Stimulated activated CD8-positive, alpha-beta memory T cell treated with anti-CD3 and anti-CD28 coated beads, Interleukin-15, amount 100 ng/mL, for 1 hour (primary cell): Measurements from ENCODE around the gene TP53I11.

Experiments used
- DNase-seq: peaks from one replicate; pipeline ENCODE4 v3.0.0-alpha.2; 2020; ENCODE audit warnings: low read depth

The TP53I11 gene

GRCh38 chr11:44978961-44979331, 28.3 kb upstream of the TP53I11 start:
- no peak for DNase-seq

GRCh38 chr11:44978274-44978960, 27.7 kb upstream of the TP53I11 start:
- no peak for DNase-seq

DNA sequence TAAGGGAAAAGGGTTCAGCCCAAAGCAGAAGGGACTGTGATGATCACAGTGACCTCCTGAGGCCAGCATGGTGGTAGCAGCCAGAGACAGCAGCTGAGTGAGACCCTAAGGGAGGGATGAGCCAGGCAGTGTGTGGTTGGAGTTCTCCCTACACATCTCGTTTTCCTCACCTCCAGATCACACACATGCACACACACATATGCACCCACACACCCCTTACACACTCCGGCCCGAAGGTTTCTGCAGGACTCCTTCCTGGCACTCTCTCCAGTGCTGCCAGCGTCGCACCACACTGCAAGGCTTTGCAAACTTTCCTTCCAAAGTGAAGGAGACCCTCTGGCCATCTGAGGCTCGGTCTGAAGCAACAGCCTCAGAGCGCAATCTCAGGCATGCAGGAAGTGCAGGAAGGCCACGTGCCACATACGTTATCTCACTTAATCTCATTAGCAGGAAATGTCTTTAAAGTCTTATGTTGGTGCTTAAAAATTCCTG, 26.9 kb upstream of the TP53I11 start:
- DNase-seq: no peak

DNA sequence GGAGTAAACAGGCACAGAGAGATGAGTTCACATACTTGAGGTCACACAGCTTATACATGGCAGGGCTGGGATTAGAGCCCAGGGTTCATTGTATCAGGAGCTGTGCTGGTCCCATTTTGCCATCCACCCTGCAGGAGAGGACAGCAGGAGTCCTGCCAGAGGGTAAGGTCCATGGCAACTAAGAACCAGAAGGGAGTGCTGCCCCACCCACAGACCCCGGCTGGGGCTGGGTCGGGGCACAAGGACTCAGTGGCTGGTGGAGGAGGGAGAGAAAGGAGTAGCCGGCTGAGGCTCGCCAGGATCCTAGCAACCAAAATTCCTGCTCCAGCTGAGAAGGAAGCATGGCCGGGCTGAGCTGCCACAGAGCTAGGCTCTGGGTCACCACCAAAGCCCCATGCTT, 25.9 kb upstream of the TP53I11 start:
- DNase-seq: no peak

DNA sequence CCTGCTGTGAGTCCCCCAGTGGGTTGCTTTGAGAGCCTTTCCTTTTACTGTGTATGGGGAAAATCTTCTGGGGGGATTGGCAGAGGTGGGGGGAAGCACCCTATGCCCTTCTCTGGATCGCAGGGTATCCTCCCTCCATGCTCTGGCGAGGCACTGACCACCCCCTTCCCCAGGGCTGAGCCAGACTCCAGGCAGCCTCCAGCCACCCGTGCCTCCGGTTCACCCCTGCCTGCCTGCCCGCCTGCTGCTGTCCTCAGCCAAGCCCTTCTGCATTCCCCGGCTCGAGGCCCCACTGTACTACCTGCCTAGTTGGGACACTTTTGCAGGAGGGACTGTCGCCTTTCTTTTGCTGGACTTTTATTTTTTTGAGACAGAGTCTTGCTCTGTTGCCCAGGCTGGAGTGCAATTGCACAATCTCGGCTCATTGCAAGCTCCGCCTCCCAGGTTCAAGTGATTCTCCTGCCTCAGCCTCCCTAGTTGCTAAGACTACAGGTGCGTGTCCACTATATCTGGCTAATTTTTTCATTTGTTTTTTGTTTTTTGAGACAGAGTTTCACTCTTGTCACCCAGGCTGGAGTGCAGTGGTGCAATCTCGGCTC, 23.8 kb upstream of the TP53I11 start:
- no peak for DNase-seq

- no peak for DNase-seq
These were observed 23.1 kb upstream of the TP53I11 start for GRCh38 chr11:44973632-44974401.

- DNase-seq: no peak
These were observed 22.2 kb upstream of the TP53I11 start for GRCh38 chr11:44972746-44973435.

DNA sequence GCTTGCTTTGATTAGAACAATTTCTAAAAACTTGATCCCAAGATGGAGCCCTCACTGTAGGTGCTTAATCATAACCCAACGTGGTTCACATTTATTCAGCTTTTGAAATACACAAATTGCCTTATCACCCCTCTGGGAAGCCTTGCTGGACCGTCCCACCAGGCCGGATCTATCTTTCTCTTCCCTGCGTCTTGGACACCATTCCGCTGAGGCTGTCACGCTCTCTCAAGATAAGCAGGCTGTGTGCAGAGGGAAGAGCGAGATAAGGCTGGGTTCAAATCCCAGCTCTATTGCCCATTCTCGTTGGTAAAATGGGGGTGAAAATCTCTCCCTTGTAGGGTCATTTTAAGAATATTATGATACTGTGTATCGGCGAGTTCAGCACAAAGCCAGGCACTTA, 20.5 kb upstream of the TP53I11 start:
- no peak for DNase-seq

DNA sequence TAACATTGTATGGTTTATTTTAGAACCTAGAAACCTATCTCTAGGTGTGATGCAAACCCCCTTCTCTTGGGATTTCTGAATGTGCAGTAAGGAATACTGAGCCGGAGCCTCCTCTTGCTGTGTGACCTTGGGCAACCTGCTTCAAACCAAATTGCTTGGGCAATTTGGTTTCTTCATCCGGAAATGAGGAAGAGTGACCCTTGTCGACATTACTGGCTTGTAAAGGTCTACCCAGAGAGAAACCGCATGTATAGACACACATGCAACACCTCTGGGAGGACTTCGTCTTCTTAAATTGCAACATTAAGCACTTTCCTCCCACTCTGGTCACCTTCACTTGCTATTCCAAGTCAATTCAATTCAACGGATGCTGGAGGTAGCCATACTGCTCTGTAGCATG, 19.6 kb upstream of the TP53I11 start:
- no peak for DNase-seq

DNA sequence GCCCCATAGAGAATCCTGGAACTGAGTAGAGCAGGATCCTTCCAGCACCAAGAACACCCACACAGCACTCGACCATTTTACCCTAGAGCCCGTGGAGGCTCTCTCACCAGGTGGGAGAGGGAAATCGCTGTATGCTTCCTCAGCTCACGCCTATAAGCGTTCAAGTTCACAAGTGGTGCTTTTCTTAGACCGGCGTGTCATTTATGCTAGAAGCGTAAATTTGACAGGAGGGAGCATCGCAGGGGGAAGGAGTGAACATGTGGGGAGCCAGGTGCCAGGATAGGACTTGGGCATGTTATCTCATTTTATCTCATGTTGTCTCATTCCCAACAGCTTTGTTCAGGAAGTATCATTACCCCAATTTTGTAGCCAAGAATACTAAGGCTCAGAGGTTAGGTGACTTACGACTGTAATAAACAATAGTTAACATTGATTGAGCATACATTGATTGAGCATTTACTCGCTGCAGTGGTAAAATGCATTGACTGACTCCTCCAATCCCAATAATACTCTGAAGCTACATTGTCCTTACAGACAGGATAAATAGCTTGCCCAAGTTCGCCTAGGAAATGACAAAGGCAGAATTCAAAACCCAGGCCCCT, 19.1 kb upstream of the TP53I11 start:
- DNase-seq: no peak

DNA sequence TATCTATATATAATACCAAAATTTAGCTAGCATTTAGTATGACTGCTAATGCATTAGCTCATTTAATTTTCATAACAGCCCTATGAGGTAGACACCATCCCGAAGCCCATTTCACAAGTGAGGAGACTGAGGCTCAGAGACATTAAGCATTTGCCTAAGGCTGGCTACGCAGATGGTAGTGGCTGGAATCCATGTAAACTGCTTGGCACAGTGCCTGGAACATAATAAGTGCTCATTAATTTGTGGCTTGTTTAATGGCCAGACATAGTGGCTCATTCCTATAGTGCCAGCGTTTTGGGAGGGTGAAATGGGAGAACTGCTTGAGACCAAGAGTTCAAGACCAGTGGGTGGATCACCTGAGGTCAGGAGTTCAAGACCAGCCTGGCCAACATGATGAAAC, 17.8 kb upstream of the TP53I11 start:
- DNase-seq: no peak

DNA sequence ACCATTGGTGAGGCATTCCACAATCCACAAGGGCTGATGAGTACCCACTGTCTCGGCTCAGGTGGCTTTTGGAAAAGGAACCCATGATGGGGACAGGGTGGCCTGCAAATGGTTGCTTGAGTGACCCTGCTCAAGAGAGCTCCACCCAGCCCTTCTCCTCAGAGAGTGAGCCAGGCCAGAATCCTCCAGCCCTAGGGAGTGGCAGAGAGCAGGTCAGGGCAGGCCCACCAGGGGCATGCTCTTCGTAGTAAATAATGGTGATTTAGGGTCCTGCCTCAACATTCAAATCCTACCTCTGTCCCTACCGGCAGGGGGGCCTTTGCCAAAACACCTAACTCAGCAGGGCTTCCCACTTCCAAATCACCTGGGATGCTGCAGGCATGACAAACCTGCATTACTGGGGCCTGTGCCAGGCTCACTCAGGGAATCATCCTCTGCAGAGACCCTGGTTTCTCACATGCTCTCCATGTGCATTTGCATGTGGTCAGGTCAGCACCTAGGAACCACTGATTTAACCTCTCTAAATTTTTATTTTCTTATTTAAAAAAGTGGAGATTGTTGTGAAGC, 17.3 kb upstream of the TP53I11 start:
- no peak for DNase-seq

- no peak for DNase-seq
These were observed 16.0 kb upstream of the TP53I11 start for GRCh38 chr11:44966694-44967093.

- DNase-seq: no peak
These were observed 14.0 kb upstream of the TP53I11 start for GRCh38 chr11:44964526-44965209.

DNA sequence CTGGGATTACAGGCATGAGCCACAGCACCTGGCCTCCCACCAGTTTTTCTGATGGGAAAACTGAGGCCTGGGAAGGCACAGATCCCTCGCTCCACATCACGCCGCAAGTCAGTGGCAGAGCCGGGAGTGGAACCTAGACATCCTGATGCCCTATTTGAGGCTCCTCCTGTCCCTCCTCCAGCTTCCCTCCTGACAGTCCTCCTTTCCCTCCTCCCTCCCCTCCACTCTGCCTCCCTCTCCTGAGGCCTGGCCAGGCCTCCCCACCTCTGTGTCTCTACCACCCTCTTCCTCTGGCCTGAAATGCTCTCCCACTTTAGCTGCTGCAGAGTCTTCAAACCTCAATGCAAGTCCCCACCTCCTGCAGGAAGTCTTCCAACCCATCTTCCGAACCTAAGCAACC, 13.3 kb upstream of the TP53I11 start:
- DNase-seq: no peak

DNA sequence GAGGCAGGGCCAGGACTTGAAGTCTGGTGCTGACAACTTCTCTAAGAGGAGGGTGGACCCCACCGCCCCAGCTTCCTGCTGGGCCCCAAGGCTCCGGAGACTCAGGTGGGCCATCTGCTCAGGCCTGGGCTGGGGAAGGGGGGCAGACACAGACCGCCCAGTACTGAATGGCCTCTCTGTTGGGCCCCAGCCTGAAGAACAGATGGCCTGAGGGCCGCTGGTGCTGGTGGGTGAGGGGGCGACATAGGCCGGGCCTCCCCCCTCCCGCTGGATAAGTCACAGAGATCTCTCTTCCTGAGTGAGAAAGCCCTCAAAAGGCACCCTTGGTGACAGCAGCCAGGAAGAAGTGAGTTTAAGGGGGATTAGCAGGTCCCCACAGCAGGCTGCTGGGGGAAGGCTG, 12.5 kb upstream of the TP53I11 start:
- DNase-seq: no peak

DNA sequence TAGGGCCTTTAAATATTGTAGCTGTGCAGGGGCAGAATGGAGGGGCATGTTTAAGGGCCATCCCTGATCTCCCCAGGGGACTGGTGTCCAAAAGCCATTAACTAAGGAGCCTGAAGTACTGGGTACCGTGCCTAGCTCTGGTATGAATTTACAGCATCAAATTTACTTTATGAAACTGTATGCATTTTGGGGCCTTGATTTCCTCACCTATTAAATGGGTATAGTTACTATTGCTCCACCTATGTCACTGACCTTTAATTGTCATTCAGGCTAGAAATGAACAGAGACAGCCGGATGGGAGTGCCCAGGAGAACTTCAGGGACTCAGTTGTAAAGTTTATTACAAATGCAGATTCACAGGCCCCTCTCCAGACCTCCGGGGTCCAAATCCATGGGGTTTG, 11.8 kb upstream of the TP53I11 start:
- no peak for DNase-seq

DNA sequence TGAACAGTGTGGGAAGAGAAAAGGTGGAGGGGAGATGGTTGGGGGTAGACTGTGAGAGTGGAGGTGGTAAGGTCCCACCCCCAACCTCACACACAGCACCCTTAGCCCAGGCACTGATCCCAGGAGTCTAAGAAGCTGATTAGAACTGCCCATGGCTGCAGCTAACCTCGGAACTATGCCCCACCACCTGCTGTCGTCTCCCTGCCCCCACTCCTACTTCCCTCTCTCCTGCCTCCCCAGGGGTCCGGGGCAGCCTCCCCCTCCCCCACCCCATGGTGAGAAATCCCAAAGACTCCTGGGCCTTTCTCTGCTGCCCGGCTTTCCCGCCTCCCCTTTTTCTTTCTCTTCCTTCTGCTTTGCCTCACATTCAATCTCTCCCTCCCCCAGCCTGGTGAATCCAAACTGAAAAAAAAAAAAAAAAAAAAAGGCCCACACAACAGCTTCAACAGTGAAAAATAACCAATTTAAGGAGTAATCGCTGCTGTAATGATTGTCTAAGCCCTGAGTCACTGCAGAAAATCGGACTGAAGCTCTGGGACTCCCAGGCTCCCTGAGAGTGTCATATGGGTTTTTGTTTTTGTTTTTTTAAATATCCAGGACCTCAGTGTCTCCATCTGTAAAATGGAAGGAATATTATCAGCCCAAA, 9.6 kb upstream of the TP53I11 start:
- DNase-seq: no peak

DNA sequence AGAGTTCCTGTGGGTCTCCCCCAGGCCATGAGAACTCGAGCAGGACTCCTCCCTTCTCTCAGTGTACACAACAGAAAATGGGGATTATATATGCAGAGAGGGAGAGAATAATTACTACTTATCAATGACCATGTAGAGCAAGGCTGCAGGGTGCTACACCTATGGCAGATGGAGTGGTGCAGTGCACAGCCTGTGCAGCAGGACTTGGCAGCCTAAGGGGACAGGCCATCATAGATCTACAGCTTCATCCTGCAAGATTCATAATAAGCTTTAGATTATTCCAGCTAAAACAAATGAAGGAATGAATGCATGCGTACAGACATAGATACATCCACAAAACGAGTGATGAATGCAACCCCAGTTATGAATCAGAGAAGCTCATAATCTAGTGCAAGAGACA, 8.4 kb upstream of the TP53I11 start:
- no peak for DNase-seq

DNA sequence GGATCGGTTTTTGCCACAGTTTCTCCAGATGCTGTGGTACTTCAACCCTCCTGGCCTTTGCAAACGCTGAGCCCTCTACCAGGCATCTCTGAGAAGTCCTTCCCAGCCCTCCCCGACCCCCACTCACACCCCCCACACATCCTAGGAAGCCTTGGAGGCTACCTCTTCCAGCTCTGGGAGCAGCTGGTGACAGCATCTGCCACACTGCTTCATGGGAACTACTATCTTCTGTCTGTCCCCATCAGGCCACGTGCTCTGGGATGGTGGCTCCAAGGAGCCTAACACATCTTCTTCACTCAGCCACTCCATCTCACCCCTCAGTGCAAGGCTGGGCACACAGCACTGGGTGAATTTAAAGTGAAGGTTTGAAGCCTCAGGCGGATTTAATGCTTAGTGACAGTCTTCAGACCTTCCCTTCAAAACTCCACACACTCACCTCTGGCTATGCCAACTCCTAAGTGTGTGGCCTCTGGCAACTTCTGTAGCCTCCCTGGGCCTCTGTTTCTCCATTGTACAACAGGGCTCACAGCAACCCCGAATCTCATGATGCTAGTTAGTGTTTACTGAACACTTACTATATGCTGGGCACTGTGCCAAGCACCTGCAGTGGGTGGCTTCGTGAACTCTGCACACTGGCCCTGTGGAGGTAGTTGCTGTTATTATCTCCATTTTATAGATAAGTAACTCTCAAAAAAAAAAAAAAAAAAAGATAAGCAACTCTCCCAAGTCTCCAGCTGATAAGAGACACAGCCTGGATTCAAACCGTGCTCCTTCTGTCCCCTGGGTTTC, 7.3 kb upstream of the TP53I11 start:
- no peak for DNase-seq
